ENCODE results near the gene DEPDC1B.

The DEPDC1B gene

GRCh38 chr5:60724126-60724525, 24.2 kb upstream of the DEPDC1B start:
- no peak overlapping the region for H2BK15ac ChIP-seq (ENCODE audit: low read length)
- H3K4me2 ChIP-seq (ENCODE audit: insufficient read depth, low read length, poor library complexity, severe bottlenecking): no peak overlapping the region
- no peak overlapping the region for H2BK12ac ChIP-seq (ENCODE audit: low read length)

GRCh38 chr5:60722416-60722815, 22.4 kb upstream of the DEPDC1B start:
- no peak overlapping the region for H4K8ac ChIP-seq (ENCODE audit: low read depth, low read length)
- H4K91ac ChIP-seq (ENCODE audit: low read depth, low read length, poor library complexity): no peak overlapping the region
- no peaks in the 10 kb centered on the region for H3K36me3 ChIP-seq (replicated peaks in 1 of 2; ENCODE audit: control insufficient read depth in 2 of 2, insufficient read depth in 2 of 2, low read length in 2 of 2)
- H3K27me3 ChIP-seq (ENCODE audit: control insufficient read depth in 3 of 3, insufficient read depth in 3 of 3, low read depth in 1 of 3, low read length in 3 of 3): peaks cover 0 to 2% (median 0%) of the 10 kb centered on the region in 3 experiments
- no peak overlapping the region for H2AFZ ChIP-seq (ENCODE audit: low read length)
- H3K14ac ChIP-seq (ENCODE audit: low read length): no peak overlapping the region
- no peak overlapping the region for H3K9ac ChIP-seq (ENCODE audit: low read depth, low read length, poor library complexity)
- H3K18ac ChIP-seq (ENCODE audit: low read length): no peak overlapping the region
- WGBS, 2 donors (ENCODE audit: extremely low coverage in 2 of 2, insufficient read length in 2 of 2, insufficient replicate concordance in 1 of 2): no CpG with 5 or more reads among the region's 6 CpGs
- no peak overlapping the region for H2BK120ac ChIP-seq (ENCODE audit: low read depth, low read length)
- no peak overlapping the region for H3K4me2 ChIP-seq (ENCODE audit: insufficient read depth, low read length, poor library complexity, severe bottlenecking)
- DNase-seq (ENCODE audit: low spot score): no peak
- H3K27ac ChIP-seq (replicated peaks; ENCODE audit: low read length): no peak overlapping the region
- no peaks in the 10 kb centered on the region for H3K4me1 ChIP-seq (ENCODE audit: control insufficient read depth in 2 of 2, insufficient read depth in 1 of 2, low read depth in 1 of 2, low read length in 2 of 2)
- H3K79me1 ChIP-seq (ENCODE audit: low read depth, low read length): no peaks in the 10 kb centered on the region
- H3K9me3 ChIP-seq (replicated peaks in 1 of 2; ENCODE audit: control insufficient read depth in 2 of 2, insufficient read depth in 1 of 2, low read depth in 1 of 2, low read length in 2 of 2): no peaks in the 10 kb centered on the region
- H3K4ac ChIP-seq (ENCODE audit: low read length): no peak overlapping the region
- H2BK15ac ChIP-seq (ENCODE audit: low read length): no peak overlapping the region
- no peak overlapping the region for H3K4me3 ChIP-seq (ENCODE audit: low read length in 2 of 2)
- no peak overlapping the region for H2BK5ac ChIP-seq (ENCODE audit: low read length)
- no peak overlapping the region for H3K23ac ChIP-seq (ENCODE audit: low read depth, low read length, poor library complexity)
- no peak overlapping the region for H2BK12ac ChIP-seq (ENCODE audit: low read length)
- no peak overlapping the region for H2AK5ac ChIP-seq (ENCODE audit: low read depth, low read length)

More at GRCh38 chr5:60724126-60724525, 24.2 kb upstream of the DEPDC1B start:
- Histone ChIP-seq H2AFZ (ENCODE audit: low read length) (no peak overlapping the region), H3K4me3 (ENCODE audit: low read length in 2 of 2) (no peak overlapping the region), H3K23ac (ENCODE audit: low read depth, low read length, poor library complexity) (no peak overlapping the region), H3K27ac (replicated peaks; ENCODE audit: low read length) (no peak overlapping the region), H3K79me1 (ENCODE audit: low read depth, low read length) (no peaks in the 10 kb centered on the region), H3K14ac (ENCODE audit: low read length) (no peak overlapping the region), H3K4me1 (ENCODE audit: control insufficient read depth in 2 of 2, insufficient read depth in 1 of 2, low read depth in 1 of 2, low read length in 2 of 2) (no peaks in the 10 kb centered on the region), H2BK120ac (ENCODE audit: low read depth, low read length) (no peak overlapping the region), H2BK5ac (ENCODE audit: low read length) (no peak overlapping the region), H3K4ac (ENCODE audit: low read length) (no peak overlapping the region), H3K36me3 (replicated peaks in 1 of 2; ENCODE audit: control insufficient read depth in 2 of 2, insufficient read depth in 2 of 2, low read length in 2 of 2) (no peaks in the 10 kb centered on the region), H3K18ac (ENCODE audit: low read length) (no peak overlapping the region), H4K8ac (ENCODE audit: low read depth, low read length) (no peak overlapping the region), H3K9ac (ENCODE audit: low read depth, low read length, poor library complexity) (no peak overlapping the region), H3K27me3 (ENCODE audit: control insufficient read depth in 3 of 3, insufficient read depth in 3 of 3, low read depth in 1 of 3, low read length in 3 of 3) (peaks cover 0 to 2% (median 0%) of the 10 kb centered on the region in 3 experiments), H4K91ac (ENCODE audit: low read depth, low read length, poor library complexity) (no peak overlapping the region), H2AK5ac (ENCODE audit: low read depth, low read length) (no peak overlapping the region), H3K9me3 (replicated peaks in 1 of 2; ENCODE audit: control insufficient read depth in 2 of 2, insufficient read depth in 1 of 2, low read depth in 1 of 2, low read length in 2 of 2) (no peaks in the 10 kb centered on the region)
- no CpG with 5 or more reads among the region's 2 CpGs for WGBS, 2 donors (ENCODE audit: extremely low coverage in 2 of 2, insufficient read length in 2 of 2, insufficient replicate concordance in 1 of 2)
- DNase-seq (ENCODE audit: low spot score): no peak

GRCh38 chr5:60719329-60719728, 19.4 kb upstream of the DEPDC1B start:
- Histone ChIP-seq H3K4me2 (ENCODE audit: insufficient read depth, low read length, poor library complexity, severe bottlenecking) (no peak overlapping the region), H4K8ac (ENCODE audit: low read depth, low read length) (no peak overlapping the region), H3K14ac (ENCODE audit: low read length) (no peak overlapping the region), H2AK5ac (ENCODE audit: low read depth, low read length) (no peak overlapping the region), H2BK120ac (ENCODE audit: low read depth, low read length) (no peak overlapping the region), H3K79me1 (ENCODE audit: low read depth, low read length) (no peaks in the 10 kb centered on the region), H2BK15ac (ENCODE audit: low read length) (no peak overlapping the region), H3K18ac (ENCODE audit: low read length) (no peak overlapping the region), H3K36me3 (replicated peaks in 1 of 2; ENCODE audit: control insufficient read depth in 2 of 2, insufficient read depth in 2 of 2, low read length in 2 of 2) (no peaks in the 10 kb centered on the region), H3K4ac (ENCODE audit: low read length) (no peak overlapping the region), H2BK12ac (ENCODE audit: low read length) (no peak overlapping the region), H3K23ac (ENCODE audit: low read depth, low read length, poor library complexity) (no peak overlapping the region), H3K4me3 (ENCODE audit: low read length in 2 of 2) (no peak overlapping the region), H3K27me3 (ENCODE audit: control insufficient read depth in 3 of 3, insufficient read depth in 3 of 3, low read depth in 1 of 3, low read length in 3 of 3) (no peaks in the 10 kb centered on the region), H3K9ac (ENCODE audit: low read depth, low read length, poor library complexity) (no peak overlapping the region), H2AFZ (ENCODE audit: low read length) (no peak overlapping the region), H2BK5ac (ENCODE audit: low read length) (no peak overlapping the region), H4K91ac (ENCODE audit: low read depth, low read length, poor library complexity) (no peak overlapping the region), H3K9me3 (replicated peaks in 1 of 2; ENCODE audit: control insufficient read depth in 2 of 2, insufficient read depth in 1 of 2, low read depth in 1 of 2, low read length in 2 of 2) (no peaks in the 10 kb centered on the region), H3K4me1 (ENCODE audit: control insufficient read depth in 2 of 2, insufficient read depth in 1 of 2, low read depth in 1 of 2, low read length in 2 of 2) (no peaks in the 10 kb centered on the region), H3K27ac (replicated peaks; ENCODE audit: low read length) (no peak overlapping the region)
- no peak for DNase-seq (ENCODE audit: low spot score)

- WGBS, 2 donors (ENCODE audit: extremely low coverage in 2 of 2, insufficient read length in 2 of 2, insufficient replicate concordance in 1 of 2): no CpG with 5 or more reads among the region's 3 CpGs
- H4K91ac ChIP-seq (ENCODE audit: low read depth, low read length, poor library complexity): no peak overlapping the region
- H3K4me3 ChIP-seq (ENCODE audit: low read length in 2 of 2): no peak overlapping the region
- no peaks in the 10 kb centered on the region for H3K36me3 ChIP-seq (replicated peaks in 1 of 2; ENCODE audit: control insufficient read depth in 2 of 2, insufficient read depth in 2 of 2, low read length in 2 of 2)
- H4K8ac ChIP-seq (ENCODE audit: low read depth, low read length): no peak overlapping the region
- H3K4ac ChIP-seq (ENCODE audit: low read length): no peak overlapping the region
- no peak for DNase-seq (ENCODE audit: low spot score)
- no peak overlapping the region for H3K18ac ChIP-seq (ENCODE audit: low read length)
- H3K79me1 ChIP-seq (ENCODE audit: low read depth, low read length): no peaks in the 10 kb centered on the region
- no peak overlapping the region for H3K27ac ChIP-seq (replicated peaks; ENCODE audit: low read length)
- H3K23ac ChIP-seq (ENCODE audit: low read depth, low read length, poor library complexity): no peak overlapping the region
- H2AK5ac ChIP-seq (ENCODE audit: low read depth, low read length): no peak overlapping the region
- H3K27me3 ChIP-seq (ENCODE audit: control insufficient read depth in 3 of 3, insufficient read depth in 3 of 3, low read depth in 1 of 3, low read length in 3 of 3): no peaks in the 10 kb centered on the region
- no peak overlapping the region for H2AFZ ChIP-seq (ENCODE audit: low read length)
- H2BK15ac ChIP-seq (ENCODE audit: low read length): no peak overlapping the region
- no peak overlapping the region for H2BK120ac ChIP-seq (ENCODE audit: low read depth, low read length)
- no peak overlapping the region for H2BK5ac ChIP-seq (ENCODE audit: low read length)
- no peak overlapping the region for H3K4me2 ChIP-seq (ENCODE audit: insufficient read depth, low read length, poor library complexity, severe bottlenecking)
- no peaks in the 10 kb centered on the region for H3K9me3 ChIP-seq (replicated peaks in 1 of 2; ENCODE audit: control insufficient read depth in 2 of 2, insufficient read depth in 1 of 2, low read depth in 1 of 2, low read length in 2 of 2)
- H2BK12ac ChIP-seq (ENCODE audit: low read length): no peak overlapping the region
- H3K4me1 ChIP-seq (ENCODE audit: control insufficient read depth in 2 of 2, insufficient read depth in 1 of 2, low read depth in 1 of 2, low read length in 2 of 2): no peaks in the 10 kb centered on the region
- no peak overlapping the region for H3K14ac ChIP-seq (ENCODE audit: low read length)
- no peak overlapping the region for H3K9ac ChIP-seq (ENCODE audit: low read depth, low read length, poor library complexity)
These were observed 18.4 kb upstream of the DEPDC1B start for GRCh38 chr5:60718166-60718892.

Data from neuronal stem cell (in vitro differentiated cells).